ENCODE data around the gene FBXO47. TPM values are rescaled to one million over a fixed set of nuclear protein-coding genes. Genes with fewer than 3 reads are reported as not detected.

The FBXO47 gene
- total and polyA plus RNA-seq, 2 donors (not counting 3 experiments of a cell fraction or from before 2014, with no cell fraction given) = not detected

GRCh38 chr17:38947189-38947588 lies 20.0 kb downstream of the FBXO47 start:
- no peak for TF ChIP-seq GATA2 (IDR thresholded peaks at IDR 0.05; ENCODE audit: insufficient read depth, insufficient read length, low read depth, low read length)
- no peak for TF ChIP-seq POLR2AphosphoS5 (IDR thresholded peaks at IDR 0.05; ENCODE audit: insufficient read depth, low read depth, low read length)
- TF ChIP-seq POLR2A (IDR thresholded peaks at IDR 0.05; ENCODE audit: low read depth, low read length) = no peak
- no peak for TF ChIP-seq EZH2 (IDR thresholded peaks at IDR 0.05; ENCODE audit: borderline replicate concordance, low read depth, low read length, severe bottlenecking)
- no peak for TF ChIP-seq JUN (IDR thresholded peaks at IDR 0.05; ENCODE audit: borderline replicate concordance, insufficient read depth, insufficient read length, low read depth)
- no peak for TF ChIP-seq MAX (IDR thresholded peaks at IDR 0.05; ENCODE audit: insufficient read depth, insufficient read length)
- no peak for TF ChIP-seq MYC (IDR thresholded peaks at IDR 0.05; ENCODE audit: low read depth, low read length)
- TF ChIP-seq FOS (IDR thresholded peaks at IDR 0.05; ENCODE audit: borderline replicate concordance, insufficient read depth, low read length) = no peak
- TF ChIP-seq CTCF (IDR thresholded peaks at IDR 0.05; ENCODE audit: extremely low read depth in 1 of 2, insufficient read depth in 1 of 2, low read depth in 1 of 2, low read length in 2 of 2) = no peak
- intact Hi-C loops (cut with micrococcal nuclease) (no loop called here), dilution Hi-C loops (cut with MboI; ENCODE audit: extremely low pct_ligation_motif_present, low sequenced_read_pairs) (no loop called here)
- Histone ChIP-seq H3K4me2 (ENCODE audit: insufficient read depth, low read length) (no peak overlapping the region), H3K9me3 (replicated peaks; ENCODE audit: control insufficient read depth, insufficient read depth, low read length) (no peaks in the 10 kb centered on the region), H3K4me1 (ENCODE audit: control insufficient read depth, extremely low read depth, insufficient read depth, low read length) (no peaks in the 10 kb centered on the region), H3K9me1 (replicated peaks; ENCODE audit: control insufficient read depth, extremely low read depth, insufficient read depth, low read length) (no peaks in the 10 kb centered on the region), H3K27me3 (ENCODE audit: control insufficient read depth in 2 of 2, insufficient read depth in 2 of 2, low read length in 2 of 2) (no peaks in the 10 kb centered on the region), H3K9ac (replicated peaks; ENCODE audit: extremely low read depth, insufficient read depth, low read length) (no peak overlapping the region), H3K27ac (ENCODE audit: insufficient read depth, low read depth, low read length) (no peak overlapping the region), H3K79me2 (ENCODE audit: control insufficient read depth, insufficient read depth, low read length) (no peaks in the 10 kb centered on the region), H2AFZ (ENCODE audit: low read depth, low read length) (no peak overlapping the region), H3K4me3 (replicated peaks in 1 of 3; ENCODE audit: insufficient read depth in 1 of 3, low read depth in 1 of 3, low read length in 3 of 3) (no peak overlapping the region), H3K36me3 (ENCODE audit: control insufficient read depth in 2 of 2, extremely low read depth in 1 of 2, insufficient read depth in 2 of 2, low read length in 2 of 2) (no peaks in the 10 kb centered on the region), H4K20me1 (replicated peaks; ENCODE audit: control insufficient read depth, extremely low read depth, insufficient read depth, low read length) (no peaks in the 10 kb centered on the region)
- DNase-seq (ENCODE audit: low read depth, low spot score) (no peak), FAIRE-seq (no peak)
- CTCF ChIA-PET = interaction anchor here (1.2 kb wide), 1 partner anchor 36 kb away, joined by 3 read pairs; no protein-coding TSS in a partner anchor
- POLR2A ChIA-PET = no interaction called here
- no TSS peak for BruUV-seq (replicated peaks)

Data from endothelial cell of umbilical vein (primary cell).